Sigmoid colon (tissue), 7 donors: ENCODE results near the gene GBX1. TPM values are rescaled to one million over a fixed set of nuclear protein-coding genes. Genes with fewer than 3 reads are reported as not detected.

ENCODE experiments used
- DNase-seq: peaks from one replicate; pipeline ENCODE4 v3.0.0-alpha.2; 2019
- H3K27ac ChIP-seq, 4 donors: fragments of 200-600 bp; sonication (generic); one replicate each; pipeline ENCODE4 v1.5.1; 2016 to 2019; ENCODE audit warnings: mild to moderate bottlenecking in 1 of 4
- H3K27me3 ChIP-seq, 3 donors: fragments of 200-600 bp; sonication (generic); one replicate each; pipeline ENCODE4 v1.5.1; 2019; ENCODE audit warnings: mild to moderate bottlenecking in 1 of 3
- H3K36me3 ChIP-seq, 4 donors: fragments of 200-600 bp; sonication (generic); one replicate each; pipeline ENCODE4 v1.5.1; 2016 to 2019
- H3K4me1 ChIP-seq, 4 donors: fragments of 200-600 bp; sonication (generic); one replicate each; pipeline ENCODE4 v1.5.1; 2017 to 2019
- H3K4me3 ChIP-seq, 4 donors: fragments of 200-600 bp; sonication (generic); one replicate each; pipeline ENCODE4 v1.5.1; 2017 to 2019; ENCODE audit warnings: mild to moderate bottlenecking in 2 of 4, moderate library complexity in 1 of 4
- H3K9me3 ChIP-seq, 4 donors: fragments of 200-600 bp in 3 of 4; sonication (generic) in 3 of 4; one replicate each; pipeline versions ENCODE4 v1.5.1 to v1.6.1; 2013 to 2019
- EP300 ChIP-seq, 4 donors: sonication (generic); formaldehyde crosslinking; IDR thresholded peaks; one replicate each; pipeline ENCODE4 v1.6.1; 2017; ENCODE audit warnings: antibody characterized with exemption in 4 of 4
- POLR2A ChIP-seq, 2 donors: fragments of 450-650 bp; IDR thresholded peaks; one replicate each; pipeline ENCODE4 v1.6.1; 2016; ENCODE audit warnings: antibody characterized with exemption in 2 of 2, mild to moderate bottlenecking in 2 of 2, moderate library complexity in 2 of 2
- POLR2AphosphoS5 ChIP-seq, 4 donors: sonication (generic); formaldehyde crosslinking; IDR thresholded peaks; one replicate each; pipeline ENCODE4 v1.6.1; 2017; ENCODE audit warnings: antibody characterized with exemption in 4 of 4
- WGBS, 2 donors: extraction: QIAGEN DNeasy Blood & Tissue Kit; methylation state at CpG; one replicate each; pipeline ENCODE4 v1.1.7; 2013; 5-methylcytosine and 5-hydroxymethylcytosine counted together
- intact Hi-C: fragments of 100-400 bp; cut with DNase I; formaldehyde crosslinking; loops from one replicate; pipeline ENCODE4 v1.15.1; 2023
- polyA plus RNA-seq, 3 donors: library from polyadenylated mRNA; stranded (reverse); fragments of 200-250 nt; gene quantifications; one replicate each; pipeline ENCODE4 v1.2.3, GENCODE V29; 2013
- total RNA-seq, 4 donors: library from RNA; depleted of rRNA; stranded (reverse); fragments of >200 nt; gene quantifications; one replicate each; pipeline ENCODE4 v1.1.0, GENCODE V29; 2016
- TF ChIP-seq, protein P1 (sequence below), 4 experiments: fragments of 450-650 bp in 3 of 4; fragments of 200-600 bp in 1 of 4; IDR thresholded peaks; one replicate each; pipeline ENCODE4 v1.5.1; 2016 to 2019; ENCODE audit warnings: antibody characterized with exemption in 4 of 4, mild to moderate bottlenecking in 3 of 4, moderate library complexity in 2 of 4
- donor health status: healthy with polysubstance abuse.
- donor health status: Bipolar disorder and iron deficiency.
- donor health status: healthy.

GBX1 gene
- total RNA-seq (not detected), polyA plus RNA-seq (not detected)

DNA sequence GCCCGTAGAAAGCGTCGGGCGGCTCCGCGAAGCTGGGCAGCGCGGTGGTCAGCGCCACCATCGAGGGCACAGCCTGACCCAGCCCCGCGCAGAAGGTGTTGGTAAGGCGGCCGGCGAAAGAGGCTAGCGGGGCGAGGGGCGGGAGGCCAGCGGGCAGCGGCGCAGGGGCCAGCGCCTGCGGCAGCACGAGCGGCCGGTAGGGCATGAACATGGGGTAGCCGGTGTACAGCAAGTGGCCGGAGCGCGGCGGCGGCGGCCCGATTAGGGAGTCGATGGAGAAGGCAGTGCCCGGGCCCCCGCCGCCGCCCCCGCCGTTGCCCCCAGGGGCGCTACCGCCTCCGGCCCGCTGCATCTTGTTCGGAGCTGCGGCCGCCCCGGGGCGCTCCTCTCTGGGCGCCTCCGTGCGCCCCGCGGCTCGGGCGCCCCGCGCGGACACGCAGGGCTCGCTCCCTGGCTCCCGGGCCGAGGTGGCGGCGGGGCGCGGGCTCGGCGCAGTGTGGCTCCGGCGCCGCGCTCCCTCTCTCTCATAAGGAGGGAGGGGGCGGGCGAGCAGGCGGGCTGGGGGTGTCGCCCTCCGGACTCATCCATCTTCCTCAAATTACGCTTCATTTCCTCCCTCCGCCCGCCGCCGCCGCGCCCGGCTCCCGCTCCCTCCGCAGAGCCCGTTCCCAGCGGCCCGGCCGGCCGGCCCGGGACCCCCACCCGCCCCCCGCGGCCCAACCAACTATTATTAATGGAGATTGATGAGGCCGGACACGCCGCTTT is at the start of gene GBX1:
Gene GBX1 (minus strand): TSS at position 498 of the 765 bp plus-strand sequence. CDS start 146 bp downstream, at position 352.
- TF ChIP-seq POLR2AphosphoS5 (IDR thresholded peaks at IDR 0.05), result no peak
- no peak for TF ChIP-seq POLR2A (IDR thresholded peaks at IDR 0.05)
- no peak for TF ChIP-seq EP300 (IDR thresholded peaks at IDR 0.05)
- TF ChIP-seq, protein P1, sequence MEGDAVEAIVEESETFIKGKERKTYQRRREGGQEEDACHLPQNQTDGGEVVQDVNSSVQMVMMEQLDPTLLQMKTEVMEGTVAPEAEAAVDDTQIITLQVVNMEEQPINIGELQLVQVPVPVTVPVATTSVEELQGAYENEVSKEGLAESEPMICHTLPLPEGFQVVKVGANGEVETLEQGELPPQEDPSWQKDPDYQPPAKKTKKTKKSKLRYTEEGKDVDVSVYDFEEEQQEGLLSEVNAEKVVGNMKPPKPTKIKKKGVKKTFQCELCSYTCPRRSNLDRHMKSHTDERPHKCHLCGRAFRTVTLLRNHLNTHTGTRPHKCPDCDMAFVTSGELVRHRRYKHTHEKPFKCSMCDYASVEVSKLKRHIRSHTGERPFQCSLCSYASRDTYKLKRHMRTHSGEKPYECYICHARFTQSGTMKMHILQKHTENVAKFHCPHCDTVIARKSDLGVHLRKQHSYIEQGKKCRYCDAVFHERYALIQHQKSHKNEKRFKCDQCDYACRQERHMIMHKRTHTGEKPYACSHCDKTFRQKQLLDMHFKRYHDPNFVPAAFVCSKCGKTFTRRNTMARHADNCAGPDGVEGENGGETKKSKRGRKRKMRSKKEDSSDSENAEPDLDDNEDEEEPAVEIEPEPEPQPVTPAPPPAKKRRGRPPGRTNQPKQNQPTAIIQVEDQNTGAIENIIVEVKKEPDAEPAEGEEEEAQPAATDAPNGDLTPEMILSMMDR (IDR thresholded peaks at IDR 0.05), result no peak

DNA sequence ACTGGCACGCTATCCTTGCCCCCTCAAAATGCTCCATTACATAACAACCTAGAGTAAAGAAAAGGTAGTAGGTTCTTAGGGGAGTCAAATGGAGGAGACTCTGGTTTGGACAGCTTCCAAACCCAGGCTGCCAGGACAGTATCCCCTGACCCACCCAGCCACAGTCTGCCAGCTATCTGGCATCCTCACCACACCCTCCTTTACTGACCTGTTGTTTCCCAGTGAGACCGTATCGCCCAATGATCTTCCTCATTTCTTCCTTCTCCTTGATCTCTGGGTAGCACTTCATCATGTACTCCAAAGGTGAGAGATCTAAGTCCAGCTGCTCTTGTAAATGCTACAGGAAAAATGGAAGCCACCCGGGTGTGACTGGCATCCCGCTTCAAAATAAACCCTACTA is 47.9 kb upstream of the GBX1 start:
- 52 to 87% methylated on average over 5 of the region's 5 CpGs for WGBS, 2 donors
- intact Hi-C loops, result no loop called here
- Histone ChIP-seq H3K27me3 (no peaks in the 10 kb centered on the region), H3K9me3 (no peaks in the 10 kb centered on the region), H3K27ac (no peak overlapping the region), H3K4me1 (no peaks in the 10 kb centered on the region), H3K4me3 (no peak overlapping the region), H3K36me3 (peaks cover 55 to 82% (median 58%) of the 10 kb centered on the region in 4 donors)
- no peak for DNase-seq
- TF ChIP-seq EP300 (IDR thresholded peaks at IDR 0.05) (no peak), POLR2AphosphoS5 (IDR thresholded peaks at IDR 0.05) (no peak), POLR2A (IDR thresholded peaks at IDR 0.05) (no peak)
- TF ChIP-seq, protein P1 (IDR thresholded peaks at IDR 0.05), result no peak

More for the DNA sequence above, at the start of gene GBX1:
- no peak for DNase-seq
- Histone ChIP-seq H3K36me3 (no peaks in the 10 kb centered on the region), H3K27me3 (peaks cover 26 to 64% (median 45%) of the 10 kb centered on the region in 3 donors), H3K9me3 (no peaks in the 10 kb centered on the region), H3K27ac (no peak within 1 kb of the TSS), H3K4me3 (peak within 1 kb of the TSS; percentile 7 to 55 (median 42)), H3K4me1 (peaks cover 0 to 19% (median 17%) of the 10 kb centered on the region in 4 donors)
- 1% methylated on average over 101 of the region's 101 CpGs for WGBS, 2 donors
- intact Hi-C loops, result no loop called here

DNA sequence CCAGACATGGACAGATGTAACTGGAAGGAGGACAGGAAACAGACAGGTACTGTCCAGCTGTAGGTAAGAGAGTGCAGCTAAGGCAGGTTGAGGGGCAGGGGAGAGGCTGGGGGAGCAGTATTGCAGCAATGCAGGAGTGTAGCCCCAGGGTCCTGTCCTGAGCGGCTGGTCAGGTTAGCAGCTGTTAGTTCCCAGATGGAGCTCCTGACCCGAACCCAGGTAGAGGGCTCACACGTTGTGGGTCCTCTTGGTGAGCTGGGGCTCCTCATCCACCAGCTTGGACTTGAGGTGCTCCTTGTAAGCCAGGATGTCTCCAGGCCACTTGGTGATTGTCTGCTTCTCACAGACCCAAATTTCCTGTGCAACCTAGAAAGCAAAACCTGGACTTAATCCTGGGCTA is 46.3 kb upstream of the GBX1 start:
- Histone ChIP-seq H3K27me3 (no peaks in the 10 kb centered on the region), H3K4me3 (no peak overlapping the region), H3K4me1 (no peaks in the 10 kb centered on the region), H3K36me3 (peaks cover 42 to 67% (median 50%) of the 10 kb centered on the region in 4 donors), H3K9me3 (no peaks in the 10 kb centered on the region), H3K27ac (no peak overlapping the region)
- WGBS, 2 donors, result 84 to 92% methylated on average over 3 of the region's 3 CpGs
- no peak for DNase-seq
- TF ChIP-seq POLR2A (IDR thresholded peaks at IDR 0.05), result no peak
- TF ChIP-seq POLR2AphosphoS5 (IDR thresholded peaks at IDR 0.05), result no peak
- TF ChIP-seq EP300 (IDR thresholded peaks at IDR 0.05), result no peak
- TF ChIP-seq, protein P1 (IDR thresholded peaks at IDR 0.05), result no peak
- intact Hi-C loops, result no loop called here

DNA sequence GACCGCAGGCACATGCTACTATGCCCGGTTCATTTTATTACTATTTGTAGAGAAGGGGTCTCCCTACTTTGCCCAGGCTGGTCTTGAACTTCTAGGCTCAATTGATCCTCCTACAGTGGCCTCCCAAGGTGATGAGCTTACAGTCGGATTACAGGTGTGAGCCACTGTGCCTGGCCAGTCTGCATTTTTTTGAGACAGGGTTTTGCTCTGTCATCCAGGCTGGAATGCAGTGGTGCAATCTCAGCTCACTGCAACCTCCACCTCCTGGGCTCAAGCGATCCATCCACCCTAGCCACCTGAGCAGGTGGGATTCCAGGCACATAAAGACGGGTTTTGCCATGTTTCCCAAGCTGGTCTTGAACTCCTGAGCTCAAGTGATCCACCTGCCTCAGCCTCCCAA is 45.1 kb upstream of the GBX1 start:
- WGBS, 2 donors, result 79 to 93% methylated on average over 5 of the region's 5 CpGs
- no peak for TF ChIP-seq POLR2A (IDR thresholded peaks at IDR 0.05)
- TF ChIP-seq, protein P1 (IDR thresholded peaks at IDR 0.05), result no peak
- no peak for TF ChIP-seq POLR2AphosphoS5 (IDR thresholded peaks at IDR 0.05)
- TF ChIP-seq EP300 (IDR thresholded peaks at IDR 0.05), result no peak

More for the DNA sequence above, 45.1 kb upstream of the GBX1 start:
- intact Hi-C loops, result no loop called here
- DNase-seq, result no peak
- no peak overlapping the region for H3K27ac ChIP-seq
- H3K4me3 ChIP-seq, result no peak overlapping the region
- H3K36me3 ChIP-seq, result peaks cover 30 to 55% (median 38%) of the 10 kb centered on the region in 4 donors
- H3K4me1 ChIP-seq, result no peaks in the 10 kb centered on the region
- H3K9me3 ChIP-seq, result no peaks in the 10 kb centered on the region
- no peaks in the 10 kb centered on the region for H3K27me3 ChIP-seq
